DOHH2 (cell line): ENCODE measurements around the gene KRI1.

Experiments
- EZH2phosphoT487 ChIP-seq: fragments of 200-600 bp; sonication (generic); IDR thresholded peaks from 2 replicates; pipeline ENCODE4 v1.6.1; 2017; ENCODE audit warnings: borderline replicate concordance, mild to moderate bottlenecking, antibody characterized with exemption, low read length, moderate library complexity, mixed read lengths
- TF ChIP-seq, protein P1 (sequence below): fragments of 200-600 bp; sonication (generic); IDR thresholded peaks from one replicate; pipeline ENCODE4 v1.5.1; 2014; ENCODE audit warnings: antibody characterized with exemption, mild to moderate bottlenecking, low read depth, low read length; ENCODE audit not compliant: poor library complexity, severe bottlenecking

GRCh38 chr19:10565028-10565566, 713 bp downstream of the KRI1 start:
- TF ChIP-seq, protein P1, sequence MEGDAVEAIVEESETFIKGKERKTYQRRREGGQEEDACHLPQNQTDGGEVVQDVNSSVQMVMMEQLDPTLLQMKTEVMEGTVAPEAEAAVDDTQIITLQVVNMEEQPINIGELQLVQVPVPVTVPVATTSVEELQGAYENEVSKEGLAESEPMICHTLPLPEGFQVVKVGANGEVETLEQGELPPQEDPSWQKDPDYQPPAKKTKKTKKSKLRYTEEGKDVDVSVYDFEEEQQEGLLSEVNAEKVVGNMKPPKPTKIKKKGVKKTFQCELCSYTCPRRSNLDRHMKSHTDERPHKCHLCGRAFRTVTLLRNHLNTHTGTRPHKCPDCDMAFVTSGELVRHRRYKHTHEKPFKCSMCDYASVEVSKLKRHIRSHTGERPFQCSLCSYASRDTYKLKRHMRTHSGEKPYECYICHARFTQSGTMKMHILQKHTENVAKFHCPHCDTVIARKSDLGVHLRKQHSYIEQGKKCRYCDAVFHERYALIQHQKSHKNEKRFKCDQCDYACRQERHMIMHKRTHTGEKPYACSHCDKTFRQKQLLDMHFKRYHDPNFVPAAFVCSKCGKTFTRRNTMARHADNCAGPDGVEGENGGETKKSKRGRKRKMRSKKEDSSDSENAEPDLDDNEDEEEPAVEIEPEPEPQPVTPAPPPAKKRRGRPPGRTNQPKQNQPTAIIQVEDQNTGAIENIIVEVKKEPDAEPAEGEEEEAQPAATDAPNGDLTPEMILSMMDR, result peak; percentile 70
- TF ChIP-seq EZH2phosphoT487, result no peak
